Ovary (tissue), 3 donors: ENCODE measurements around the gene ACP6.

Experiments used
- POLR2A ChIP-seq: fragments of 450-650 bp; IDR thresholded peaks from one replicate; pipeline ENCODE4 v1.6.1; 2017; ENCODE audit warnings: antibody characterized with exemption, mild to moderate bottlenecking, moderate library complexity
- TF ChIP-seq, protein P1 (sequence below), 3 donors: fragments of 450-650 bp in 2 of 3; fragments of 200-600 bp in 1 of 3; IDR thresholded peaks; one replicate each; pipeline versions ENCODE4 v1.5.1 to v1.8.0; 2016 to 2022; ENCODE audit warnings: antibody characterized with exemption in 3 of 3, mild to moderate bottlenecking in 1 of 3
- donor health status: DM: no; HTN: no; CAD: no.

DNA sequence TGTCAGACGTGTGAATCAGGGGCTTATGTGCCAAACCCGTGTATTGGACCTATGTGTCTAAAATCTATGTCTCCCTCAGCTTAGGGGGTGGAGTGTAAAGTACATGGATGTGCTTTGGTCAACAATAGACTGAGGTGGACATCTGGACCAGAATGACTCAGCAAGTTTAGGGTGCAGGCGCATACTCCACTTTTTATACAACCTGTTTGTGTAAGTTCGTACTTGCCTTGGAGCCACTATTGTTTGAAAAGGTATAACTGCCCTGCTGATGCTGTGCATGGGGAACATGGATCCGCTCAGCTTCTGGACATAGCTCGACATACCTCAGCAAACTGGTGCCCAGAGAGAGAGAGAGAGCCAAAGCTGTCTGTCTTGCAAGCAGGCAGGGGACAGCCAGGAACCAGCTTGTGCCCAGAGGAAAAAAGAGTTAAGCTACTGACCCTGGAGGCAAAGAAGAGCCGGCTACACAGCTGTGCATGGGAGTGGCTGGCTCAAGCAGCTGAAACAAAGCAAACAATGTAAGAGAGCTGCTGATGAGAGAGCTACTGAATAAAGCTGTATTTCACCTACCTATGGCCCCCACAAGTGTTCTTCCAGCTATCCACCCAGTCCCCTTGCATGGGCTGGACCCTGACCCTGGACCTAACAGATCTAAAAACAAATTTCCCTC, 48.8 kb upstream of the ACP6 start:
- no peak for TF ChIP-seq POLR2A
- TF ChIP-seq, protein P1, sequence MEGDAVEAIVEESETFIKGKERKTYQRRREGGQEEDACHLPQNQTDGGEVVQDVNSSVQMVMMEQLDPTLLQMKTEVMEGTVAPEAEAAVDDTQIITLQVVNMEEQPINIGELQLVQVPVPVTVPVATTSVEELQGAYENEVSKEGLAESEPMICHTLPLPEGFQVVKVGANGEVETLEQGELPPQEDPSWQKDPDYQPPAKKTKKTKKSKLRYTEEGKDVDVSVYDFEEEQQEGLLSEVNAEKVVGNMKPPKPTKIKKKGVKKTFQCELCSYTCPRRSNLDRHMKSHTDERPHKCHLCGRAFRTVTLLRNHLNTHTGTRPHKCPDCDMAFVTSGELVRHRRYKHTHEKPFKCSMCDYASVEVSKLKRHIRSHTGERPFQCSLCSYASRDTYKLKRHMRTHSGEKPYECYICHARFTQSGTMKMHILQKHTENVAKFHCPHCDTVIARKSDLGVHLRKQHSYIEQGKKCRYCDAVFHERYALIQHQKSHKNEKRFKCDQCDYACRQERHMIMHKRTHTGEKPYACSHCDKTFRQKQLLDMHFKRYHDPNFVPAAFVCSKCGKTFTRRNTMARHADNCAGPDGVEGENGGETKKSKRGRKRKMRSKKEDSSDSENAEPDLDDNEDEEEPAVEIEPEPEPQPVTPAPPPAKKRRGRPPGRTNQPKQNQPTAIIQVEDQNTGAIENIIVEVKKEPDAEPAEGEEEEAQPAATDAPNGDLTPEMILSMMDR (IDR thresholded peaks at IDR 0.05): no peak
